Keratinocyte (primary cell): ENCODE results near the gene POU3F1. TPM values are rescaled to one million over a fixed set of nuclear protein-coding genes. Genes with fewer than 3 reads are reported as not detected.

ENCODE experiments used
- DNase-seq: peaks from one replicate; pipeline ENCODE4 v3.0.0-alpha.2; 2011; ENCODE audit warnings: low read depth, missing footprints, low spot score
- FAIRE-seq: peaks from 2 replicates; lab custom pipeline; 2011; peaks lifted over from hg19 to GRCh38; lab: Jason Lieb, UNC
- H2AFZ ChIP-seq: 2 replicates; pipeline ENCODE4 v1.6.0; 2012; ENCODE audit warnings: low read length, control low read depth, inconsistent platforms; ENCODE audit not compliant: control insufficient read depth
- H3K27ac ChIP-seq: 2 replicates; pipeline ENCODE4 v1.5.1; 2011; ENCODE audit warnings: low read length; ENCODE audit not compliant: control insufficient read depth, insufficient read depth
- H3K27me3 ChIP-seq: 3 replicates; pipeline ENCODE4 v1.6.0; 2011; ENCODE audit warnings: low read length; ENCODE audit not compliant: control insufficient read depth, insufficient read depth; ENCODE audit errors: extremely low read depth
- H3K36me3 ChIP-seq, 2 experiments: 2 replicates in 1 of 2; 3 replicates in 1 of 2; pipeline ENCODE4 v1.5.1; 2011; ENCODE audit warnings: low read length in 2 of 2, mild to moderate bottlenecking in 1 of 2; ENCODE audit not compliant: control insufficient read depth in 2 of 2, insufficient read depth in 2 of 2; ENCODE audit errors: extremely low read depth in 1 of 2
- H3K4me1 ChIP-seq: 3 replicates; pipeline ENCODE4 v1.5.1; 2011; ENCODE audit warnings: low read length; ENCODE audit not compliant: control insufficient read depth, insufficient read depth; ENCODE audit errors: extremely low read depth
- H3K4me2 ChIP-seq: 3 replicates; pipeline ENCODE4 v1.6.0; 2011; ENCODE audit warnings: low read depth, low read length; ENCODE audit not compliant: control insufficient read depth, insufficient read depth; ENCODE audit errors: extremely low read depth
- H3K4me3 ChIP-seq, 3 experiments: fragments of 200-600 bp in 1 of 3; sonication (generic) in 1 of 3; 2 replicates in 2 of 3; 3 replicates in 1 of 3; pipeline ENCODE4 v1.5.1; 2011 to 2016; ENCODE audit warnings: low read length in 3 of 3, mild to moderate bottlenecking in 3 of 3, control low read depth in 2 of 3, inconsistent platforms in 1 of 3, low read depth in 1 of 3, mixed read lengths in 1 of 3, mixed run types in 1 of 3, moderate library complexity in 1 of 3; ENCODE audit not compliant: control insufficient read depth in 2 of 3, insufficient read depth in 2 of 3; ENCODE audit errors: extremely low read depth in 1 of 3
- H3K79me2 ChIP-seq: 2 replicates; pipeline ENCODE4 v1.6.0; 2012; ENCODE audit warnings: low read length; ENCODE audit not compliant: control insufficient read depth, insufficient read depth
- H3K9ac ChIP-seq: 3 replicates; pipeline ENCODE4 v1.6.0; 2011; ENCODE audit warnings: low read length; ENCODE audit not compliant: control insufficient read depth, insufficient read depth; ENCODE audit errors: extremely low read depth
- H3K9me1 ChIP-seq: 3 replicates; pipeline ENCODE4 v1.6.0; 2011; ENCODE audit warnings: low read length; ENCODE audit not compliant: control insufficient read depth, insufficient read depth; ENCODE audit errors: extremely low read depth
- H3K9me3 ChIP-seq: 2 replicates; pipeline ENCODE4 v1.5.1; 2012; ENCODE audit warnings: low read depth, low read length; ENCODE audit not compliant: control insufficient read depth
- H4K20me1 ChIP-seq: 3 replicates; pipeline ENCODE4 v1.6.0; 2011; ENCODE audit warnings: low read length; ENCODE audit not compliant: control insufficient read depth, insufficient read depth; ENCODE audit errors: extremely low read depth
- CTCF ChIP-seq, 3 experiments: IDR thresholded peaks in 1 of 3; conservative IDR thresholded peaks in 1 of 3; optimal IDR thresholded peaks in 1 of 3; 2 replicates in 2 of 3; 3 replicates in 1 of 3; pipeline versions ENCODE3 to v1.5.1; 2011; ENCODE audit warnings: low read length in 3 of 3, mild to moderate bottlenecking in 3 of 3, moderate library complexity in 2 of 3, control low read depth in 1 of 3, inconsistent platforms in 1 of 3; ENCODE audit not compliant: insufficient read depth in 2 of 3; ENCODE audit errors: extremely low read depth in 1 of 3
- EZH2 ChIP-seq: IDR thresholded peaks from one replicate; pipeline ENCODE4 v1.6.1; 2012; ENCODE audit warnings: inconsistent platforms, mild to moderate bottlenecking, low read length, moderate library complexity
- dilution Hi-C: fragments of 300-500 bp; cut with MboI; formaldehyde crosslinking; loops from one replicate; pipeline ENCODE4 v1.7.0; 2020; ENCODE audit warnings: low sequenced_read_pairs; ENCODE audit not compliant: extremely low pct_ligation_motif_present
- polyA plus RNA-seq, 5 experiments: library from polyadenylated mRNA; depleted of rRNA in 3 of 5; stranded (reverse) in 3 of 5; stranded (forward) in 1 of 5; unstranded in 1 of 5; fragments of >200 nt; gene quantifications; 1 replicate in 1 of 5; 2 replicates in 3 of 5; 3 replicates in 1 of 5; pipeline versions ENCODE4 v1.2.1 to v1.2.3, GENCODE V29; 2011 to 2012; ENCODE audit warnings: missing spikeins in 2 of 5, low read depth in 1 of 5, low replicate concordance in 1 of 5

Gene POU3F1
- polyA plus RNA-seq, 1 donor (not counting 4 experiments of a cell fraction or from before 2014, with no cell fraction given), result 0.59 TPM

GRCh38 chr1:38027201-38028104, 19.1 kb downstream of the POU3F1 start:
- Histone ChIP-seq H3K4me3 (peak overlapping the region in 2 of 3 experiments; percentile 40 to 58), H2AFZ (no peak overlapping the region), H4K20me1 (peaks cover 4% of the 10 kb centered on the region), H3K9ac (peak overlapping the region; percentile 81), H3K9me1 (no peaks in the 10 kb centered on the region), H3K36me3 (peaks cover 6 to 9% of the 10 kb centered on the region in 2 experiments), H3K4me2 (peak overlapping the region; percentile 82), H3K9me3 (no peaks in the 10 kb centered on the region), H3K27me3 (no peaks in the 10 kb centered on the region), H3K79me2 (no peaks in the 10 kb centered on the region), H3K27ac (peak overlapping the region; percentile 98), H3K4me1 (peaks cover 71% of the 10 kb centered on the region)
- TF ChIP-seq CTCF (optimal IDR thresholded peaks at IDR 0.05 in 1 of 3, IDR thresholded peaks at IDR 0.05 in 1 of 3, conservative IDR thresholded peaks at IDR 0.05 in 1 of 3; ENCODE audit: extremely low read depth in 1 of 3, insufficient read depth in 2 of 3, low read length in 3 of 3) (no peak), EZH2 (no peak)
- FAIRE-seq (peak; percentile 93), DNase-seq (peak; percentile 85)
- dilution Hi-C loops, result no loop called here

GRCh38 chr1:38026592-38027200, 19.9 kb downstream of the POU3F1 start:
- Histone ChIP-seq H3K36me3 (peaks cover 12 to 14% of the 10 kb centered on the region in 2 experiments), H3K4me2 (peak overlapping the region; percentile 82), H3K27me3 (no peaks in the 10 kb centered on the region), H3K9ac (peak overlapping the region; percentile 28), H3K27ac (peak overlapping the region; percentile 98), H3K4me3 (peak overlapping the region in 2 of 3 experiments; percentile 7 to 37), H4K20me1 (peaks cover 4% of the 10 kb centered on the region), H3K79me2 (no peaks in the 10 kb centered on the region), H3K4me1 (peaks cover 71% of the 10 kb centered on the region), H3K9me3 (no peaks in the 10 kb centered on the region), H2AFZ (no peak overlapping the region), H3K9me1 (no peaks in the 10 kb centered on the region)
- peak; percentile 67 for FAIRE-seq
- dilution Hi-C loops, result no loop called here
- TF ChIP-seq EZH2 (no peak), CTCF (optimal IDR thresholded peaks at IDR 0.05 in 1 of 3, IDR thresholded peaks at IDR 0.05 in 1 of 3, conservative IDR thresholded peaks at IDR 0.05 in 1 of 3; ENCODE audit: extremely low read depth in 1 of 3, insufficient read depth in 2 of 3, low read length in 3 of 3) (peak; percentile 87 to 88 (median 88))
- no peak for DNase-seq
